CD14-positive monocyte (primary cell): Measurements from ENCODE around the gene VTI1A. TPM values are rescaled to one million over a fixed set of nuclear protein-coding genes. Genes with fewer than 3 reads are reported as not detected.

Source experiments
- DNase-seq, 3 donors: peaks; one replicate each; pipeline ENCODE4 v3.0.0-alpha.2; 2011 to 2022
- H2AFZ ChIP-seq: 2 replicates; pipeline ENCODE4 v1.6.0; 2012; ENCODE audit warnings: mild to moderate bottlenecking, low read depth, low read length, inconsistent platforms; ENCODE audit not compliant: insufficient read depth, poor library complexity, severe bottlenecking
- H3K27ac ChIP-seq, 2 donors: 1 replicate in 1 of 2; 2 replicates in 1 of 2; pipeline ENCODE4 v1.5.1; 2012 to 2013; ENCODE audit warnings: low read length in 2 of 2, control low read depth in 1 of 2, inconsistent platforms in 1 of 2, low read depth in 1 of 2, mild to moderate bottlenecking in 1 of 2
- H3K27me3 ChIP-seq, 2 donors: one replicate each; pipeline versions ENCODE4 v1.6.0 to v1.6.1; 2011 to 2013; ENCODE audit warnings: low read length in 2 of 2; ENCODE audit not compliant: control insufficient read depth in 2 of 2, insufficient read depth in 2 of 2
- H3K36me3 ChIP-seq, 2 donors: replicated peaks in 1 of 2; 1 replicate in 1 of 2; 2 replicates in 1 of 2; pipeline versions ENCODE4 v1.5.1 to v1.6.1; 2012 to 2013; ENCODE audit warnings: low read length in 2 of 2, control low read depth in 1 of 2, inconsistent platforms in 1 of 2, mild to moderate bottlenecking in 1 of 2; ENCODE audit not compliant: insufficient read depth in 2 of 2, control insufficient read depth in 1 of 2
- H3K4me1 ChIP-seq, 2 donors: 1 replicate in 1 of 2; 2 replicates in 1 of 2; pipeline versions ENCODE4 v1.5.1 to v1.6.1; 2012 to 2013; ENCODE audit warnings: low read length in 2 of 2, control low read depth in 1 of 2, inconsistent platforms in 1 of 2, mild to moderate bottlenecking in 1 of 2, moderate library complexity in 1 of 2; ENCODE audit not compliant: insufficient read depth in 2 of 2, control insufficient read depth in 1 of 2
- H3K4me2 ChIP-seq: replicated peaks from 2 replicates; pipeline ENCODE3; 2012; ENCODE audit warnings: low read length, moderate library complexity, mild to moderate bottlenecking; ENCODE audit not compliant: poor library complexity, severe bottlenecking; ENCODE audit errors: extremely low read depth
- H3K4me3 ChIP-seq, 3 experiments: fragments of 200-600 bp in 1 of 3; sonication (generic) in 1 of 3; replicated peaks in 1 of 3; 1 replicate in 2 of 3; 2 replicates in 1 of 3; pipeline ENCODE4 v1.5.1; 2011 to 2013; ENCODE audit warnings: low read length in 3 of 3, mild to moderate bottlenecking in 3 of 3, control low read depth in 2 of 3, low read depth in 2 of 3, inconsistent platforms in 1 of 3, moderate library complexity in 1 of 3
- H3K79me2 ChIP-seq: 2 replicates; pipeline ENCODE4 v1.6.0; 2012; ENCODE audit warnings: mild to moderate bottlenecking, control low read depth, inconsistent platforms, low read length, moderate library complexity; ENCODE audit not compliant: insufficient read depth
- H3K9ac ChIP-seq: 2 replicates; pipeline ENCODE4 v1.6.0; 2017; ENCODE audit warnings: low read length, mild to moderate bottlenecking; ENCODE audit not compliant: insufficient read depth, poor library complexity, severe bottlenecking
- H3K9me3 ChIP-seq, 2 donors: replicated peaks in 1 of 2; 1 replicate in 1 of 2; 2 replicates in 1 of 2; pipeline versions ENCODE4 v1.5.1 to v1.6.1; 2012 to 2013; ENCODE audit warnings: low read length in 2 of 2, control low read depth in 1 of 2; ENCODE audit not compliant: control insufficient read depth in 1 of 2, insufficient read depth in 1 of 2
- H4K20me1 ChIP-seq: 2 replicates; pipeline ENCODE4 v1.6.0; 2012; ENCODE audit warnings: mild to moderate bottlenecking, low read length, control low read depth, moderate library complexity; ENCODE audit not compliant: insufficient read depth
- H3K27ac Mint-ChIP-seq, 7 donors: one replicate each; pipeline ENCODE4 v1.8.0; 2020; ENCODE audit warnings: mild to moderate bottlenecking in 7 of 7, mixed read lengths in 7 of 7, moderate library complexity in 6 of 7, inconsistent platforms in 2 of 7
- H3K27me3 Mint-ChIP-seq, 3 donors: one replicate each; pipeline ENCODE4 v1.8.0; 2021 to 2022; ENCODE audit warnings: low read depth in 3 of 3, mild to moderate bottlenecking in 3 of 3, mixed read lengths in 3 of 3, moderate library complexity in 3 of 3, inconsistent platforms in 1 of 3
- H3K36me3 Mint-ChIP-seq, 2 donors: one replicate each; pipeline ENCODE4 v1.8.0; 2020; ENCODE audit warnings: mixed read lengths in 2 of 2, inconsistent platforms in 1 of 2, mild to moderate bottlenecking in 1 of 2
- H3K4me1 Mint-ChIP-seq: one replicate; pipeline ENCODE4 v1.8.0; 2020; ENCODE audit warnings: mild to moderate bottlenecking, mixed read lengths
- H3K4me3 Mint-ChIP-seq, 2 donors: one replicate each; pipeline ENCODE4 v1.8.0; 2020; ENCODE audit warnings: mild to moderate bottlenecking in 2 of 2, mixed read lengths in 2 of 2, moderate library complexity in 1 of 2
- H3K9me3 Mint-ChIP-seq, 7 donors: one replicate each; pipeline ENCODE4 v1.8.0; 2020 to 2022; ENCODE audit warnings: mixed read lengths in 7 of 7, mild to moderate bottlenecking in 6 of 7, moderate library complexity in 6 of 7, inconsistent platforms in 2 of 7
- CTCF ChIP-seq: fragments of 200-600 bp; IDR thresholded peaks from one replicate; pipeline ENCODE4 v1.8.0; 2022; ENCODE audit warnings: antibody characterized with exemption, mild to moderate bottlenecking
- WGBS: methylation state at CpG from one replicate; pipeline ENCODE4 v1.1.5; 2013; ENCODE audit warnings: missing lambda C conversion rate; ENCODE audit not compliant: insufficient coverage; 5-methylcytosine and 5-hydroxymethylcytosine counted together
- intact Hi-C, 2 donors: fragments of 100-400 bp; cut with micrococcal nuclease; formaldehyde crosslinking; loops; one replicate each; pipeline versions ENCODE4 v1.15.0 to v1.15.1; 2023
- polyA plus RNA-seq, 3 donors: library from polyadenylated mRNA; depleted of rRNA in 1 of 3; unstranded in 2 of 3; stranded (reverse) in 1 of 3; fragments of 300-500 nt in 2 of 3; fragments of >200 nt in 1 of 3; fragmentation: Illumina TruSeq in 2 of 3; gene quantifications; 1 replicate in 2 of 3; 2 replicates in 1 of 3; pipeline ENCODE4 v1.2.3, GENCODE V29; 2012 to 2021

The VTI1A gene
- polyA plus RNA-seq, 3 donors = 23.6 to 25.4 (median 24.1) TPM

DNA sequence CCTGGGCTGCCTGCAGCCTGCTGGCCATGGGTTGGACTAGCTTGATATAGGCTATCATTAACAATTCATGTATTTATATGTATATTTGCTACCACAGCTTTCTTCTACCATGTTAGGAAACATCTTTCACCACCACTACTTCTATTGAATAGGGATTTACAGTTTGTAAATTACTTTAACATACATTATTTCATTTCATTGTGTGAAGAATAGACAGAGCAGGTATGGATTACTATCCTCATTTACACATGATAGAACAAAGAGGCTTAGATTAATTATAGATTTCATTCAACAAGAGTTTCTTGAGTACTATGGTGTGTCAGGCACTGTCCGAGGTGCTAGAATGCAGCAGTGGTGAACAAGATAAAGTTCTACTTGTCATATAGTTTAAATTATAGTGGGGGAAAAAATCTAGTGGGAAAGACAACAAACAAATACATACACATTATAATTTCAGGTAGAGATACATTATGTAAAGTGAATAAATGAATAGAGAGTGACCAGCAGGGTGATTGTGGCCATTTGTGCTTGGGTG lies 20.6 kb downstream of the VTI1A start:
- no peak overlapping the region for H3K9ac ChIP-seq
- Mint-ChIP-seq H3K4me3 (no peak overlapping the region), H3K36me3 (peaks cover 43 to 76% of the 10 kb centered on the region in 2 donors), H3K4me1 (peaks cover 4% of the 10 kb centered on the region), H3K9me3 (peaks cover 0 to 3% (median 0%) of the 10 kb centered on the region in 7 donors), H3K27ac (no peak overlapping the region), H3K27me3 (no peaks in the 10 kb centered on the region)
- no peak for DNase-seq
- H3K4me1 ChIP-seq = no peaks in the 10 kb centered on the region
- no peaks in the 10 kb centered on the region for H3K27me3 ChIP-seq
- peaks cover 41 to 80% of the 10 kb centered on the region in 2 donors for H3K36me3 ChIP-seq
- H3K9me3 ChIP-seq = no peaks in the 10 kb centered on the region
- no peak overlapping the region for H3K27ac ChIP-seq
- H3K79me2 ChIP-seq = no peaks in the 10 kb centered on the region
- peaks cover 24% of the 10 kb centered on the region for H4K20me1 ChIP-seq
- WGBS = no CpG with 5 or more reads among the region's 1 CpG
- no peak for TF ChIP-seq CTCF
- H3K4me2 ChIP-seq = no peak overlapping the region
- H3K4me3 ChIP-seq = no peak overlapping the region
- intact Hi-C loops = no loop called here
- H2AFZ ChIP-seq = no peak overlapping the region

DNA sequence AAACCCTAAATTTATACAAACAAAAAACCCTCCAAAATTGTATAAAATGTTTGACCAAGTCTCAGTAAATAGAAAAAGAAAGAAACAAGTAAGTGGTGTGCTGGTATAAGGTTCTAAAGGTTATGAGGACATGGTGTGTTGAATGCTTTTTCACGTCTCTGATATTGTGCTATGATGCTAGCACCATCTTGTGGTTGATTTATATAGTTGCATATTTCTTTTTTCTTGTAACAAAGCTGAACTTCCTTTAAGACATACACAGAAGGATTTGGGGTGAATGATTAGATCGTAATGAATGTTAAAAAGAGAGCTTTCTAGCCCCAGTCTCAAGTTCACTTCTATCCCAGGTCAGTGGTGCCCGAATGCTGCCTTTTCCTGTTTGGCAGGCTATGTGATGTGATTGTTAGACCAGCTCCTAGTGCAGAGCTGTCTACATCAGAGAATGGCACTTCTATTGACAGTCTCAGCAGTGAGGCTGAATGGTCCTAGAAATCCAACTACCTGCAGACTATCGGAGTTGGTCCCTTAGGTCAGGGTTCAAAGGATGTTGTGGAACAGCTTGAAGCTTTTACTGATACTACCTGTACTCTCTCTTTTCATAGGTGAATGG lies 25.0 kb downstream of the VTI1A start:
- no peak overlapping the region for H3K9ac ChIP-seq

More for the DNA sequence above, 25.0 kb downstream of the VTI1A start:
- Mint-ChIP-seq H3K27ac (peak overlapping the region in 1 of 7 donors; percentile 32), H3K4me1 (peaks cover 5% of the 10 kb centered on the region), H3K4me3 (no peak overlapping the region), H3K27me3 (no peaks in the 10 kb centered on the region), H3K36me3 (peaks cover 19 to 58% of the 10 kb centered on the region in 2 donors), H3K9me3 (no peaks in the 10 kb centered on the region)
- peak; percentile 8 to 41 (median 36) for DNase-seq
- no peaks in the 10 kb centered on the region for H3K27me3 ChIP-seq
- no peak overlapping the region for H3K27ac ChIP-seq
- no CpG with 5 or more reads among the region's 4 CpGs for WGBS
- intact Hi-C loops = no loop called here
- no peak overlapping the region for H3K4me3 ChIP-seq
- H3K79me2 ChIP-seq = peaks cover 4% of the 10 kb centered on the region
- H3K4me2 ChIP-seq = no peak overlapping the region
- H2AFZ ChIP-seq = no peak overlapping the region
- peaks cover 50% of the 10 kb centered on the region for H4K20me1 ChIP-seq
- no peaks in the 10 kb centered on the region for H3K4me1 ChIP-seq
- TF ChIP-seq CTCF = peak; percentile 71
- H3K9me3 ChIP-seq = no peaks in the 10 kb centered on the region
- peaks cover 21 to 40% of the 10 kb centered on the region in 2 donors for H3K36me3 ChIP-seq
